Bone marrow (tissue), 2 donors: ENCODE results near the gene SEMA6B.
A peak's percentile ranks its signal among the peaks of the same experiment; 100 is the strongest.

Source experiments
- DNase-seq, 2 donors: peaks; one replicate each; lab custom pipeline; 2025; lab: John Stamatoyannopoulos, UW

Gene SEMA6B

DNA sequence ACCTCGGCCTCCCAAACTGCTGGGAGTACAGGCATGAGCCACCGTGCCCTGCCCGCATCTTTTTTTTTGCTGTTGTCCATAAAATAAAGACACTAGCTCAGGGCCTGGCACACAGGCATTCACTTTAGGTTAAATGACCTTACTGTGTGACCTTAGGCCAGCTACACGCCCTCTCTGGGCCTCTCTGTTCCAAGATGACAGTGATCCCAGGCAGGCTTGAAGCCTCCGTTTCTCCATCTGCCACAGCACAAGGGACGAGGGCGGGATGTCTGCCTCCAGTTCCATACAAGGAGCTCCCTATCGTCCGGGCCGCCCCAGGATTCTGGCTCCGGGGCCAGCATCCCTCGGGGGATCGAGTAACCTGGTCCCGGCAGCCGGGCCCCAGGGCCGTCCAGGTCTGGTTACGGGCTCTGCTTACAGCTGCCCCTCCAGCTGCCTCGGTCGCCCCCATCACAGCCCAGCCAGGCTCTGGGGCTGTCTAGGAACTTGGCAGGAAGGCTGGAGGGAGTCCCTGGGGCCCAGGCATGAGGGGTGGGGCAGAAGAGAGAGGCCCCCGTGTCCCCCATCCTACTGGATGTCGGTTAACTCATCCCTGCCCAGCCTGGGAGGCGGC, 11.9 kb upstream of the SEMA6B start:
- DNase-seq, result no peak

- DNase-seq, result no peak
These were observed 11.4 kb upstream of the SEMA6B start for GRCh38 chr19:4570916-4571304.

DNA sequence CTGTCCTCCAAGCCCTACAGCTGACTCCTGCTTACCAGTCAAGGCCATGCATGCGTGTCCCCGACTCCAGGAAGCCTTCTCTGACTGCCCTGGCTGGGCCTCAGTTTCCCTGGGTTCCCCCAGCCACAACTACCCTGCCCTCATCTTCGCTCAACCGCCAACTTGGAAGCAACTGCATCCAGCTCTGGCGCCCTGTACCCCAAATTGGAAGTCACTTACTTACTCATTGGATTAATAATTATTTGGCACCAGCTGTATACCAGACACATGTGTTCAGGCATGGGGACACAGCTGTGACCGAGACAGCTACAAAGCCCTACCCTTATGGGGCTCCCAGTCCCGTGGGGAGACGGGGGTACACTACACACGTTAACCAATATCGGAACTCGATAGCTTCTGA, 10.9 kb upstream of the SEMA6B start:
- DNase-seq, result no peak

- DNase-seq, result peak in 1 of 2 donors; percentile 10
These were observed 9.4 kb upstream of the SEMA6B start for GRCh38 chr19:4568886-4569285.

DNA sequence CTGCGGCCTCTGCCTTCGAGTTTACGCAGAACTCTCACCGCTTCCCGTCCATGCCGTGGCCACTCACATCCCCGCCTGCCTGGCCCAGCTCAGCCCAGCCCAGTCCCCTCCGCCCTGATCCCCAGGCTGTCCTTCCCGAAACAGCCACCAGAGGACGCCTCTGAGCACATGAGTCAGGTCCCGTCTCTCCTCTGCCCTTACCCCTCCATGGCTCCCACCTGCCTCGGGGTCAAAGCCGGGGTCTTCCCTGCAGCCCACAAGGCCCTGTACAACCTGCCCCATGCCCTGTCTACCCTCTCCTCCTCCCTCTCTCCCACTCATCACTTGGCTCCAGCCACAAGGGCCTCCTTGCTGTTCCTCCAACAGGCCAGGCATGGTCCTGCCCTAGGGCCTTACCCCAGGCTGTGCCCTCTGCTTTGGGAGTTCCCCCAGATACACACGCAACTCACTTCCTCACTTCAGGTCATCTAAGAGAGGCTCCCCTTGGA, 8.1 kb upstream of the SEMA6B start:
- peak in 1 of 2 donors; percentile 53 for DNase-seq

GRCh38 chr19:4566402-4567051, 7.0 kb upstream of the SEMA6B start:
- no peak for DNase-seq

- DNase-seq, result peak in 1 of 2 donors; percentile 78
These were observed 4.1 kb upstream of the SEMA6B start for GRCh38 chr19:4563562-4563961.

DNA sequence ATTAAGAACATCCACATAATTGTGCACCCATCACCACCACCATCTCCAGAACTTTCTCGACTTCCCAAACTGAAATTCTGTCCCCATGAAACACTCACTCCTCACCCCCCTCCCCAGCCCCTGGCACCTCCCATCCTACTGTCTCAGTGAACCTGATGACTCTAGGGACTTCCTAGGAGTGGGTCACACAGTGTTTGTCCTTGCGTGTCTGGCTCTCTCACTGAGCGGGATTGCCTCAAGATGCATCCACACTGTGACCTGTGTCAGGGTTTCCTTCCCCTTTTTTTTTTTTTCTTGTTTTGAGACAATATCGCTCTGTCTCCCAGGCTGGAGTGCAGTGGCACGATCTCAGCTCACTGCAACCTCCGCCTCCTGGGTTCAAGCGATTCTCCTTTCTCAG, 2.6 kb upstream of the SEMA6B start:
- peak; percentile 15 to 44 for DNase-seq

GRCh38 chr19:4557971-4558941, 1.2 kb downstream of the SEMA6B start:
- DNase-seq, result no peak

- DNase-seq, result no peak
These were observed 2.1 kb downstream of the SEMA6B start for GRCh38 chr19:4557144-4557970.

- DNase-seq, result no peak
These were observed 2.8 kb downstream of the SEMA6B start for GRCh38 chr19:4556597-4557127.

DNA sequence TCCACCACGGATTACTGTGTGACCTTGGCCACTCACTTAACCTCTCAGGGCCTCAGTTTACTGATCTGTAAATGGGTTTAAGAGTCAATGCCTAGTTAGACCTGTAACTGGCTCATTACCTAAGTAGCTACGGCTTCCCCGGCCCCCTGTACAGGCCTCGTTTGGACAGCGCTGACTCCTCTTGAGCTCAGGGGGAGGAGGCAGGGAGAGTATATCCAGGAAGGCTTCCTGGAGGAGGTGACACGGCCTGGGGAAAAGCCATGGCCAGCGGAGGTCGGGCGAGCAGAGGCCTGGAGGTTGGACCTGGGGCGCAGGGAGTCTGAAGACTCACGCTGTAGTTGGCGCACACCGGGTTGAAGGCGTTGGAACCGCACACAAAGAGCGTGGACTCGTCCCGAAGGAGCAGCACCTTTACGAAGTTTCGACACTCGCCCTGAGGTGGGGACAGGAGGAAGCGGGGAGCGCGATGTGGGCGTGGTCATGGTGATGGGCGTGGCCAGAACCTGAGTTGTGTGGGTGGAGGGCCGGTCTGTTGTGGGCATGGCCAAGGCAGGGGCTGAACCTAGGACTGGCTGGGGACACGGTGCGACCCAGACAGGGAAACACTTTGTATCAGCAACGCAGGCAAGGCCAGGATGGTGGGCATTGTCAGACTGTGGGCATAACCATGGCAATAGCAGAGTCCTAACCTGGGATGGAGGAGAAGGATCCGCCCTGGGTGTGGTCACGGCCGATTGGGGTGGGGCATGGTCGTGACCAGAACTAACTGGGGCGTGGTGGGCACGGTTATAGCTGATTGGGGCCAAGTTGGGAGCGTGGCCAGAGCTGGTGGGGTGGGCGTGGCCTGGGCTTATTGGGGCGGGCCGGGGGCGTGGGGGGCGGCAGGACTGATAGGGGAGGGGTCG, 3.6 kb downstream of the SEMA6B start:
- DNase-seq, result no peak

DNA sequence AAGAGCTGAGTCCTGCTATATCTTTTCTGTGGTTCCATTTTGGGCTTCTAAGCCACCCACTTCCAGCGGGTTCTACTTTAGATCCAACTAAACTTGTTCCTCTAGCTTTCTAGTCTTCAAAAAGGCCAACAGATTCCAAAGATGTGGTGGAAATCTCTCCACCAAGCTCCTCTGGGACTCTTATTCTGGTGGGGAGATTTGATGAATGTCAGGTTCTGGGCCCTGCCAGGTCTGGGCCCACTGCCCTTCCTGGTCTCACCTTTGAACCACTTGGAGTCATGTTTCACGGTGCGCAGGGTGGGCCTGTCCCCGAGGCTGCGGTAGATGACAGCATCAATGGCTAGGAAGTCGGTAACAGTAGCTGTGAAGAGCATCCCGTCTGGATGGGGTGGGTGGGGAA, 4.8 kb downstream of the SEMA6B start:
- DNase-seq, result no peak

- no peak for DNase-seq
These were observed 5.7 kb downstream of the SEMA6B start for GRCh38 chr19:4553775-4554174.

- DNase-seq, result no peak
These were observed 6.3 kb downstream of the SEMA6B start for GRCh38 chr19:4553092-4553695.

DNA sequence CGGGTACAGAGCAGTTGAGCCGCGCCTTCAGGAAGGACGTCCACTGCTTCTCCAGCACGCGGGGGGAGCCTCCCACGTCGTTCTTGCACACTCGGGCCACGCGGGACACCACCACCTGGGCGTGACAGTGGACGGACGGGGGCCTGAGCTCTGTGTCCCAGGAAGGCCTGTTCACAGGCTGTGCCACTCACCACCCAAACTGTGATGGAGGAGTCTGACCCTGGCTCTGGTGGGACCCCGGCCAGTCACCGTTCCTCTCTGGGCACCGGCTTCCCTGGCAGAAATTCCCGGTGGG, 7.0 kb downstream of the SEMA6B start:
- no peak for DNase-seq

GRCh38 chr19:4550479-4551050, 8.9 kb downstream of the SEMA6B start:
- no peak for DNase-seq

GRCh38 chr19:4550018-4550417, 9.5 kb downstream of the SEMA6B start:
- no peak for DNase-seq

- no peak for DNase-seq
These were observed 11.3 kb downstream of the SEMA6B start for GRCh38 chr19:4548238-4548584.
